Fibroblast of lung (primary cell): Measurements from ENCODE around the gene REV1. TPM values are rescaled to one million over a fixed set of nuclear protein-coding genes. Genes with fewer than 3 reads are reported as not detected.

ENCODE experiments used
- DNase-seq, 2 donors: peaks; one replicate each; pipeline versions ENCODE4 v3.0.0 to v3.0.0-alpha.2; 2010; ENCODE audit warnings: low read depth in 2 of 2
- H2AFZ ChIP-seq: 2 replicates; pipeline ENCODE4 v1.5.1; 2012; ENCODE audit warnings: low read length, control low read depth, inconsistent platforms
- H3K27ac ChIP-seq: 2 replicates; pipeline ENCODE4 v1.5.1; 2011; ENCODE audit warnings: low read length, control low read depth; ENCODE audit not compliant: insufficient read depth
- H3K27me3 ChIP-seq: 2 replicates; pipeline ENCODE4 v1.5.1; 2011; ENCODE audit warnings: mild to moderate bottlenecking, low read length; ENCODE audit not compliant: control insufficient read depth, insufficient read depth
- H3K36me3 ChIP-seq: 2 replicates; pipeline ENCODE4 v1.5.1; 2011; ENCODE audit warnings: low read length; ENCODE audit not compliant: control insufficient read depth, insufficient read depth
- H3K4me1 ChIP-seq: 2 replicates; pipeline ENCODE4 v1.5.1; 2011; ENCODE audit warnings: low read length; ENCODE audit not compliant: control insufficient read depth, insufficient read depth; ENCODE audit errors: extremely low read depth
- H3K4me2 ChIP-seq: 2 replicates; pipeline ENCODE4 v1.5.1; 2011; ENCODE audit warnings: low read length, control low read depth; ENCODE audit not compliant: insufficient read depth; ENCODE audit errors: extremely low read depth
- H3K4me3 ChIP-seq, 4 experiments: fragments of 200-600 bp in 1 of 4; sonication (generic) in 1 of 4; replicated peaks in 1 of 4; 2 replicates each; pipeline ENCODE4 v1.5.1; 2011 to 2016; ENCODE audit warnings: low read length in 4 of 4, low read depth in 3 of 4, mild to moderate bottlenecking in 3 of 4, control low read depth in 2 of 4, inconsistent platforms in 1 of 4, mixed read lengths in 1 of 4; ENCODE audit not compliant: insufficient read depth in 1 of 4; ENCODE audit errors: control extremely low read depth in 1 of 4
- H3K79me2 ChIP-seq: 2 replicates; pipeline ENCODE4 v1.5.1; 2012; ENCODE audit warnings: mild to moderate bottlenecking, low read length, inconsistent platforms; ENCODE audit not compliant: control insufficient read depth, insufficient read depth
- H3K9ac ChIP-seq: 2 replicates; pipeline ENCODE4 v1.5.1; 2011; ENCODE audit warnings: mild to moderate bottlenecking, low read length, control low read depth; ENCODE audit not compliant: insufficient read depth
- H3K9me3 ChIP-seq: 2 replicates; pipeline ENCODE4 v1.5.1; 2012; ENCODE audit warnings: low read depth, low read length; ENCODE audit not compliant: control insufficient read depth, insufficient read depth
- H4K20me1 ChIP-seq: 2 replicates; pipeline ENCODE4 v1.5.1; 2011; ENCODE audit warnings: low read length; ENCODE audit not compliant: control insufficient read depth, insufficient read depth; ENCODE audit errors: extremely low read depth
- CTCF ChIP-seq, 2 donors: IDR thresholded peaks in 1 of 2; conservative IDR thresholded peaks in 1 of 2; 1 replicate in 1 of 2; 2 replicates in 1 of 2; pipeline ENCODE4 v1.5.1; 2011 to 2012; ENCODE audit warnings: low read length in 2 of 2, control low read depth in 1 of 2, inconsistent platforms in 1 of 2, low read depth in 1 of 2, mild to moderate bottlenecking in 1 of 2
- EZH2 ChIP-seq: IDR thresholded peaks from 2 replicates; pipeline ENCODE4 v1.5.1; 2012; ENCODE audit warnings: low read length, control low read depth, mild to moderate bottlenecking; ENCODE audit errors: missing control alignments
- polyA plus RNA-seq, 2 donors: library from polyadenylated mRNA; depleted of rRNA in 1 of 2; stranded (reverse) in 1 of 2; unstranded in 1 of 2; fragments of >200 nt; gene quantifications; 2 replicates each; pipeline ENCODE4 v1.2.1, GENCODE V29; 2011 to 2012; ENCODE audit warnings: missing spikeins in 1 of 2
- total RNA-seq: library from RNA; depleted of rRNA; stranded (reverse); fragments of >200 nt; gene quantifications from 2 replicates; pipeline ENCODE4 v1.2.1, GENCODE V29; 2014

Gene REV1
- total and polyA plus RNA-seq, 2 donors (not counting 1 experiment from before 2014, with no cell fraction given) = 19.3 to 39.3 TPM

GRCh38 chr2:99490623-99491461 lies 1.0 kb upstream of the REV1 start:
- Histone ChIP-seq H3K4me1 (peaks cover 6% of the 10 kb centered on the region), H3K27me3 (peaks cover 2% of the 10 kb centered on the region), H2AFZ (peak overlapping the region; percentile 99), H3K27ac (peak overlapping the region; percentile 59), H3K9me3 (no peaks in the 10 kb centered on the region), H3K79me2 (peaks cover 32% of the 10 kb centered on the region), H3K9ac (peak overlapping the region; percentile 81), H3K4me3 (peak overlapping the region; percentile 61 to 83 (median 80)), H3K4me2 (peak overlapping the region; percentile 95), H3K36me3 (no peaks in the 10 kb centered on the region), H4K20me1 (no peaks in the 10 kb centered on the region)
- TF ChIP-seq EZH2 (no peak), CTCF (conservative IDR thresholded peaks at IDR 0.05 in 1 of 2, IDR thresholded peaks at IDR 0.05 in 1 of 2; ENCODE audit: low read depth in 1 of 2, low read length in 2 of 2) (no peak)
- DNase-seq = peak in 1 of 2 donors; percentile 6

- Histone ChIP-seq H3K4me3 (peak overlapping the region; percentile 83 to 95 (median 91)), H3K27ac (peak overlapping the region; percentile 88), H3K4me2 (peak overlapping the region; percentile 93), H3K9ac (peak overlapping the region; percentile 81), H3K79me2 (peaks cover 46% of the 10 kb centered on the region), H3K27me3 (peaks cover 2% of the 10 kb centered on the region), H3K4me1 (peaks cover 6% of the 10 kb centered on the region), H4K20me1 (no peaks in the 10 kb centered on the region), H3K9me3 (no peaks in the 10 kb centered on the region), H3K36me3 (no peaks in the 10 kb centered on the region), H2AFZ (peak overlapping the region; percentile 74)
- TF ChIP-seq CTCF (conservative IDR thresholded peaks at IDR 0.05 in 1 of 2, IDR thresholded peaks at IDR 0.05 in 1 of 2; ENCODE audit: low read depth in 1 of 2, low read length in 2 of 2) (no peak), EZH2 (no peak)
- DNase-seq = peak; percentile 45 to 48
Observed at GRCh38 chr2:99489063-99489760, 605 bp downstream of the REV1 start.

- Histone ChIP-seq H3K4me1 (peaks cover 6% of the 10 kb centered on the region), H3K4me2 (peak overlapping the region; percentile 93), H3K9ac (peak overlapping the region; percentile 81), H3K79me2 (peaks cover 52% of the 10 kb centered on the region), H3K27ac (peak overlapping the region; percentile 88), H3K9me3 (no peaks in the 10 kb centered on the region), H4K20me1 (no peaks in the 10 kb centered on the region), H3K4me3 (peak overlapping the region; percentile 83 to 95 (median 91)), H3K27me3 (peaks cover 2% of the 10 kb centered on the region), H2AFZ (peak overlapping the region; percentile 74), H3K36me3 (no peaks in the 10 kb centered on the region)
- peak; percentile 32 to 42 for DNase-seq
- TF ChIP-seq CTCF (conservative IDR thresholded peaks at IDR 0.05 in 1 of 2, IDR thresholded peaks at IDR 0.05 in 1 of 2; ENCODE audit: low read depth in 1 of 2, low read length in 2 of 2) (no peak), EZH2 (no peak)
Observed at GRCh38 chr2:99488539-99489062, 1.2 kb downstream of the REV1 start.
